Right lobe of liver (tissue), 6 donors: ENCODE data around the gene MPST. TPM values are rescaled to one million over a fixed set of nuclear protein-coding genes. Genes with fewer than 3 reads are reported as not detected.
"Not testable (repeated sequence)": the region's sequence is repeated elsewhere in the genome, so short reads cannot be mapped to it uniquely, and the experiment has no call there.

Experiments used
- ATAC-seq, 4 donors: fragments of 200-7000 bp; cut with Tn5 transposase; one replicate each; pipeline ENCODE4 v1.9.1; 2020; ENCODE audit warnings: mild to moderate bottlenecking in 4 of 4, moderate library complexity in 4 of 4
- DNase-seq, 3 donors: peaks; one replicate each; pipeline ENCODE4 v3.0.0-alpha.2; 2020
- H3K27ac ChIP-seq, 3 donors: fragments of 200-600 bp; one replicate each; pipeline ENCODE4 v1.8.0; 2022
- H3K27me3 ChIP-seq, 2 donors: fragments of 200-600 bp; one replicate each; pipeline ENCODE4 v1.8.0; 2022
- H3K36me3 ChIP-seq, 4 donors: fragments of 200-600 bp; sonication (generic) in 1 of 4; one replicate each; pipeline versions ENCODE4 v1.5.1 to v1.8.0; 2017 to 2022; ENCODE audit warnings: control low read depth in 1 of 4
- H3K4me1 ChIP-seq, 4 donors: fragments of 200-600 bp; sonication (generic) in 1 of 4; one replicate each; pipeline versions ENCODE4 v1.5.1 to v1.8.0; 2017 to 2022; ENCODE audit warnings: control low read depth in 1 of 4
- H3K4me3 ChIP-seq, 3 donors: fragments of 200-600 bp; one replicate each; pipeline ENCODE4 v1.8.0; 2022
- H3K9me3 ChIP-seq, 4 donors: fragments of 200-600 bp; sonication (generic) in 1 of 4; one replicate each; pipeline versions ENCODE4 v1.5.1 to v1.8.0; 2017 to 2022; ENCODE audit warnings: control low read depth in 1 of 4
- CTCF ChIP-seq, 4 donors: fragments of 200-600 bp in 3 of 4; fragments of 450-650 bp in 1 of 4; IDR thresholded peaks; one replicate each; pipeline versions ENCODE4 v1.5.1 to v1.8.0; 2016 to 2022; ENCODE audit warnings: antibody characterized with exemption in 4 of 4, mild to moderate bottlenecking in 2 of 4
- POLR2A ChIP-seq: fragments of 450-650 bp; IDR thresholded peaks from one replicate; pipeline ENCODE4 v1.6.1; 2017; ENCODE audit warnings: antibody characterized with exemption, mild to moderate bottlenecking
- WGBS: methylation state at CpG from one replicate; pipeline ENCODE4 v1.1.6; 2018; ENCODE audit warnings: low coverage, low lambda C conversion rate; ENCODE audit not compliant: insufficient coverage; ENCODE audit errors: missing lambda C conversion rate; 5-methylcytosine and 5-hydroxymethylcytosine counted together
- intact Hi-C, 2 donors: fragments of 100-400 bp; cut with DNase I; formaldehyde crosslinking; loops; one replicate each; pipeline versions ENCODE4 v1.11.2 to v1.14.1; 2022
- total RNA-seq, 6 experiments: library from RNA; depleted of rRNA in 2 of 6; stranded (reverse); fragments of >200 nt in 2 of 6; fragmentation: NEBNext Ultra II Directional in 3 of 6; extraction: Animal tissue kit (Norgen Biotek cat#: 25700) in 3 of 6; gene quantifications; one replicate each; pipeline versions ENCODE4 v1.1.0 to v1.2.4, GENCODE V29; 2016 to 2023
- donor health status: DM: no; HTN: yes; CAD: no.
- donor health status: DM: no; HTN: no; CAD: no.
- donor health status: DM: no; HTN: no; CAD: no.
- donor health status: DM: no; HTN: yes; CAD: no.
- donor health status: DM: no; HTN: yes; CAD: no.

MPST gene
- total RNA-seq, 6 experiments from 2014 or later = 153 to 301 (median 214) TPM

- DNase-seq = no peak
- no peak for TF ChIP-seq CTCF (IDR thresholded peaks at IDR 0.05)
- no peak for TF ChIP-seq POLR2A
- Histone ChIP-seq H3K36me3 (no peaks in the 10 kb centered on the region), H3K9me3 (no peaks in the 10 kb centered on the region), H3K27ac (no peak overlapping the region), H3K4me3 (no peak overlapping the region), H3K27me3 (no peaks in the 10 kb centered on the region), H3K4me1 (no peaks in the 10 kb centered on the region)
- WGBS = 58% methylated on average over 4 of the region's 11 CpGs
- ATAC-seq = no peak
- intact Hi-C loops = loop anchor here in 1 of 2 donors (10.0 kb wide), 1 partner anchor 135 kb away; no protein-coding TSS in a partner anchor
Observed at GRCh38 chr22:37069319-37069718, 49.8 kb downstream of the MPST start.

- no peak overlapping the region for H3K4me3 ChIP-seq
- ATAC-seq (no peak), DNase-seq (no peak)
- H3K27me3 ChIP-seq = no peaks in the 10 kb centered on the region
- no peaks in the 10 kb centered on the region for H3K36me3 ChIP-seq
- WGBS = 78% methylated on average over 7 of the region's 9 CpGs
- no peaks in the 10 kb centered on the region for H3K4me1 ChIP-seq
- intact Hi-C loops = loop anchor here in 1 of 2 donors (10.0 kb wide), 1 partner anchor 135 kb away; no protein-coding TSS in a partner anchor
- H3K27ac ChIP-seq = no peak overlapping the region
- H3K9me3 ChIP-seq = no peaks in the 10 kb centered on the region
- no peak for TF ChIP-seq CTCF (IDR thresholded peaks at IDR 0.05)
- no peak for TF ChIP-seq POLR2A
Observed at GRCh38 chr22:37069719-37070118, 50.2 kb downstream of the MPST start.

DNA sequence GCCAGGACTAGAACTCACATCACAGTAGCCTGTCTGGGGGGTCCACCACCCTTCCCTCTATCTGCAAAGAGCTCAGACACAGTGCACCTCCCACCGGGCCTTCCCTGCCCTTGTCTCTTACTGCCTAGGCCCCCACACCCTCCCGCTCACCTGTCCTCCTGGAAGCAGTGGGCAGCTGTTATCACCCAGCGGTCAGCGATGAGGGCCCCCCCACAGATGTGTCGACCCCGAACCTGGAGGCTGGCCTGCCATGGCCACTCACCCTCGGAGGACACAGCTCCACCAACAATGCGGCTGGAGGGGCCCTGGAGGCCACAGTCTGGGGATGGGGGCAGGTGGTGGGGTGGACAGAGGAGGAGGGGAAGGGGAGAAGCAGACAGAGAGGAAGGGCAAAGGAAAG lies 50.8 kb downstream of the MPST start:
- TF ChIP-seq POLR2A (no peak), CTCF (IDR thresholded peaks at IDR 0.05) (no peak)
- H3K4me3 ChIP-seq = no peak overlapping the region
- H3K36me3 ChIP-seq = no peaks in the 10 kb centered on the region
- ATAC-seq = no peak
- whole genome bisulfite sequencing = 76% methylated on average over 6 of the region's 8 CpGs
- H3K27ac ChIP-seq = no peak overlapping the region
- DNase-seq = no peak
- no peaks in the 10 kb centered on the region for H3K27me3 ChIP-seq
- intact Hi-C loops = no loop called here
- H3K4me1 ChIP-seq = no peaks in the 10 kb centered on the region
- H3K9me3 ChIP-seq = no peaks in the 10 kb centered on the region

DNA sequence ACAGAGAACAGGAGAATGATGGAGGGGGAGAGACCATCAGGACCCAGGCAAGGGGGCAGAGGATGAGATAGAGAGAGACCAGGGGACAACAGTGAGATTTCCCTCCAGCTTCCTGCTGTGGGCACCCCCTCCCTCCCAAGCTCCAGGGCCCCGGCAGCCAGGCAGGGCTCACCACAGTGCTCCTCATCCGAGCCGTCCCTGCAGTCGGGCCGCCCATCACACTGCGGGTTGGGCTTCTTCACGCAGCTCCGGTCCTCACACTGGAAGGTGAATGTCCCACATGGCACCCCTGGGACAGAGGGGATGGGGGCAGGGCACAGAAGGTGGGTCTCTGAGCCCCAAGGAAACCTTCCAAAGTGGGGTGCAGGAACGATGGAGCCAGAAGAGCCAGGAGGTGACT lies 51.2 kb downstream of the MPST start:
- Histone ChIP-seq H3K4me1 (no peaks in the 10 kb centered on the region), H3K36me3 (no peaks in the 10 kb centered on the region), H3K9me3 (no peaks in the 10 kb centered on the region), H3K4me3 (no peak overlapping the region), H3K27me3 (no peaks in the 10 kb centered on the region), H3K27ac (no peak overlapping the region)
- TF ChIP-seq POLR2A (no peak), CTCF (IDR thresholded peaks at IDR 0.05) (no peak)
- WGBS = 60% methylated on average over 1 of the region's 9 CpGs
- ATAC-seq (no peak), DNase-seq (no peak)
- intact Hi-C loops = no loop called here

- ATAC-seq, H3K4me3 ChIP-seq, H3K9me3 ChIP-seq, H3K27me3 ChIP-seq, H3K4me1 ChIP-seq, DNase-seq, H3K27ac ChIP-seq, intact Hi-C loops, H3K36me3 ChIP-seq: not testable (repeated sequence)
- 93% methylated on average over 5 of the region's 5 CpGs for WGBS
Observed at GRCh38 chr22:37071850-37072592, 52.5 kb downstream of the MPST start.
